K562 (cell line): ENCODE results near the gene NOSIP. TPM values are rescaled to one million over a fixed set of nuclear protein-coding genes. Genes with fewer than 3 reads are reported as not detected.

Source experiments
- CHD1 ChIP-seq: fragments of 200-600 bp; sonication (generic); IDR thresholded peaks from one replicate; pipeline ENCODE4 v1.6.1; 2012; ENCODE audit warnings: mild to moderate bottlenecking, moderate library complexity, low read length, inconsistent platforms
- ETV1 ChIP-seq: fragments of 450-650 bp; conservative IDR thresholded peaks from 2 replicates; pipeline ENCODE4 v1.6.1; 2016; ENCODE audit warnings: missing genetic modification characterization, control low read depth, low read depth, missing compliant biosample characterization
- JUND ChIP-seq, 2 experiments: IDR thresholded peaks; 2 replicates in 1 of 2; 3 replicates in 1 of 2; pipeline ENCODE4 v1.6.1; 2011; ENCODE audit warnings: borderline replicate concordance in 2 of 2, low read depth in 2 of 2, low read length in 2 of 2, improper control_type of control experiment in 1 of 2, missing biosample characterization in 1 of 2, missing genetic modification characterization in 1 of 2, missing genetic modification reagents in 1 of 2
- MCM3 ChIP-seq: fragments of 450-650 bp; IDR thresholded peaks from 2 replicates; pipeline ENCODE4 v1.6.1; 2016
- PHTF2 ChIP-seq: fragments of 250-450 bp; sonication (Bioruptor Pico); IDR thresholded peaks from 2 replicates; pipeline ENCODE4 v1.5.0; 2021; ENCODE audit warnings: mild to moderate bottlenecking
- SIX5 ChIP-seq, 2 experiments: IDR thresholded peaks; 2 replicates each; pipeline ENCODE4 v1.6.1; 2011; ENCODE audit warnings: low read length in 2 of 2, borderline replicate concordance in 1 of 2, low read depth in 1 of 2, mild to moderate bottlenecking in 1 of 2, moderate library complexity in 1 of 2; ENCODE audit not compliant: insufficient read depth in 1 of 2
- SRSF9 ChIP-seq: fragments of 200-400 bp; formaldehyde crosslinking; IDR thresholded peaks from 2 replicates; pipeline ENCODE4 v1.6.1; 2017; ENCODE audit warnings: low read depth, low read length, borderline replicate concordance
- TAF9B ChIP-seq: fragments of 450-650 bp; IDR thresholded peaks from 2 replicates; pipeline ENCODE4 v1.6.1; 2018; ENCODE audit warnings: mild to moderate bottlenecking; ENCODE audit not compliant: partially characterized antibody
- ZKSCAN8 ChIP-seq: fragments of 200-800 bp; sonication (Bioruptor generic); IDR thresholded peaks from 2 replicates; pipeline ENCODE4 v1.6.1; 2016; ENCODE audit warnings: missing genetic modification characterization, missing compliant biosample characterization
- ZNF766 ChIP-seq: fragments of 200-800 bp; sonication (Bioruptor generic); conservative IDR thresholded peaks from 2 replicates; pipeline ENCODE4 v1.6.1; 2016; ENCODE audit warnings: missing genetic modification characterization, missing compliant biosample characterization
- polyA plus RNA-seq, 8 experiments: library from polyadenylated mRNA; depleted of rRNA in 4 of 8; stranded (reverse) in 5 of 8; unstranded in 3 of 8; fragments of >200 nt; fragmentation: Nextera tagmentation in 2 of 8; fragmentation: Illumina TruSeq in 1 of 8; extraction: Ambion mirVana in 2 of 8; extraction: Trizol in 1 of 8; gene quantifications; 2 replicates each; pipeline versions ENCODE4 v1.2.1 to v1.2.3, GENCODE V29; 2011 to 2014; ENCODE audit warnings: inconsistent platforms in 1 of 8, missing spikeins in 1 of 8
- total RNA-seq, 7 experiments: library from RNA; depleted of rRNA in 6 of 7; stranded (reverse); fragments of >200 nt in 6 of 7; fragmentation: Illumina TruSeq in 2 of 7; extraction: Trizol in 2 of 7; gene quantifications; 2 replicates each; pipeline versions ENCODE4 v1.2.1 to v1.2.3, GENCODE V29; 2011 to 2021; ENCODE audit warnings: low replicate concordance in 1 of 7
- TF ChIP-seq, protein P1 (sequence below): fragments of 450-650 bp; IDR thresholded peaks from 2 replicates; pipeline ENCODE4 v1.6.1; 2016; ENCODE audit warnings: low read depth
- TF ChIP-seq, protein P2 (sequence below): fragments of 250-450 bp; sonication (Bioruptor Pico); IDR thresholded peaks from 2 replicates; pipeline ENCODE4 v1.4.0; 2020; ENCODE audit warnings: mild to moderate bottlenecking
- TF ChIP-seq, protein P3 (sequence below): fragments of 250-450 bp; sonication (Bioruptor Pico); IDR thresholded peaks from 2 replicates; pipeline ENCODE4 v1.8.0; 2021; ENCODE audit warnings: mild to moderate bottlenecking, moderate library complexity

NOSIP gene
- total and polyA plus RNA-seq, 9 of the 15 experiments (the other 6 are each of a cell fraction or from before 2014, with no cell fraction given), result 14.4 to 153 (median 79.9) TPM

DNA sequence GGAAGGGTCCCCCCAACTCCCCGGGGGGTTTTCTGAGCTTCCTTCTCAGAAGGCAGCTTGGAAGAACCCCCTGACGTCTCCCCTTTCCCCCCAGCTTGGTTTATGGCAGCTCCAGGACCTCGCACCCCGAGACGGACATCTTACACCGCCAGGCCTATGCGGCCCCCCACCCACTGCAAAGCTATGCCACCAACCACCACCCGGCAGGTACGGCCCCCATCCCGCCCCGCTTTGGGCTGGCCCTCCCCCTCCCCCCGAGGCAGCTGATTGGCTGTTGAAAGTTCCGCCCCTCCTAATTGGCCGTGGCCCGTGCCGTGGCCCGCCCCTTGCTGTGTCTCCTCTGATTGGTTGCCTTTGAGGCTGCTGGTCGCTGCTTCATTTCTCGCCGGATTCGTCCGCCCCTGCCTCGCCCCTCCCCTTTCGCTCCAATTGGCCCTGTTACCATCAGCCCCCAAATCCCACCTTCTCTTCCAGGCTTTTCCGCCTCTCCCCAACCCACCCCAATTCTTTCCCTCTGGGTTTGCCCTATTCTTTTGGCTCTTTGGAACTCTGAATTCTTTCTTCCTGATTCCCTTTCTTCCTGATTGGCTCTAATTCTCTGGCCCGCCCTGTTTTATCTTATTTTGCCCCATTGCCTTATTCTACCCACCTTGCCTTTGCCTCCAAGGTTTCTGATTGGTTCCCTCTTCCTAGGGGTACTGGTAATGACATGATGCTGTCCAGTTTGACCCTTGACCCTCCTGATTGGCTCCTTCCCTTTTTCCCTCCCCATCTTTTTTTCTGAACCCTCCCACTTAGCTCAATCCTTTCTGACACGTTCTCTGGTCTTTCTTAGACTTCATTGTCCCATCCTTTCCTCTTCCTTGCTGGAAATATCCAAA is 13.1 kb upstream of the NOSIP start (continued):
- TF ChIP-seq PHTF2 (CRISPR knock-in tag) (no peak), ZNF766 (CRISPR knock-in tag) (no peak), SIX5 (IDR thresholded peaks at IDR 0.05; ENCODE audit: borderline replicate concordance in 1 of 2, insufficient read depth in 1 of 2, low read depth in 1 of 2, low read length in 2 of 2) (no peak), ETV1 (tag) (no peak), CHD1 (no peak), JUND (IDR thresholded peaks at IDR 0.05; ENCODE audit: borderline replicate concordance, low read depth, low read length) (no peak), JUND (tag; IDR thresholded peaks at IDR 0.05; ENCODE audit: borderline replicate concordance, low read depth, low read length) (no peak), ZKSCAN8 (no peak), MCM3 (no peak), SRSF9 (no peak), TAF9B (no peak)
- TF ChIP-seq, protein P1, sequence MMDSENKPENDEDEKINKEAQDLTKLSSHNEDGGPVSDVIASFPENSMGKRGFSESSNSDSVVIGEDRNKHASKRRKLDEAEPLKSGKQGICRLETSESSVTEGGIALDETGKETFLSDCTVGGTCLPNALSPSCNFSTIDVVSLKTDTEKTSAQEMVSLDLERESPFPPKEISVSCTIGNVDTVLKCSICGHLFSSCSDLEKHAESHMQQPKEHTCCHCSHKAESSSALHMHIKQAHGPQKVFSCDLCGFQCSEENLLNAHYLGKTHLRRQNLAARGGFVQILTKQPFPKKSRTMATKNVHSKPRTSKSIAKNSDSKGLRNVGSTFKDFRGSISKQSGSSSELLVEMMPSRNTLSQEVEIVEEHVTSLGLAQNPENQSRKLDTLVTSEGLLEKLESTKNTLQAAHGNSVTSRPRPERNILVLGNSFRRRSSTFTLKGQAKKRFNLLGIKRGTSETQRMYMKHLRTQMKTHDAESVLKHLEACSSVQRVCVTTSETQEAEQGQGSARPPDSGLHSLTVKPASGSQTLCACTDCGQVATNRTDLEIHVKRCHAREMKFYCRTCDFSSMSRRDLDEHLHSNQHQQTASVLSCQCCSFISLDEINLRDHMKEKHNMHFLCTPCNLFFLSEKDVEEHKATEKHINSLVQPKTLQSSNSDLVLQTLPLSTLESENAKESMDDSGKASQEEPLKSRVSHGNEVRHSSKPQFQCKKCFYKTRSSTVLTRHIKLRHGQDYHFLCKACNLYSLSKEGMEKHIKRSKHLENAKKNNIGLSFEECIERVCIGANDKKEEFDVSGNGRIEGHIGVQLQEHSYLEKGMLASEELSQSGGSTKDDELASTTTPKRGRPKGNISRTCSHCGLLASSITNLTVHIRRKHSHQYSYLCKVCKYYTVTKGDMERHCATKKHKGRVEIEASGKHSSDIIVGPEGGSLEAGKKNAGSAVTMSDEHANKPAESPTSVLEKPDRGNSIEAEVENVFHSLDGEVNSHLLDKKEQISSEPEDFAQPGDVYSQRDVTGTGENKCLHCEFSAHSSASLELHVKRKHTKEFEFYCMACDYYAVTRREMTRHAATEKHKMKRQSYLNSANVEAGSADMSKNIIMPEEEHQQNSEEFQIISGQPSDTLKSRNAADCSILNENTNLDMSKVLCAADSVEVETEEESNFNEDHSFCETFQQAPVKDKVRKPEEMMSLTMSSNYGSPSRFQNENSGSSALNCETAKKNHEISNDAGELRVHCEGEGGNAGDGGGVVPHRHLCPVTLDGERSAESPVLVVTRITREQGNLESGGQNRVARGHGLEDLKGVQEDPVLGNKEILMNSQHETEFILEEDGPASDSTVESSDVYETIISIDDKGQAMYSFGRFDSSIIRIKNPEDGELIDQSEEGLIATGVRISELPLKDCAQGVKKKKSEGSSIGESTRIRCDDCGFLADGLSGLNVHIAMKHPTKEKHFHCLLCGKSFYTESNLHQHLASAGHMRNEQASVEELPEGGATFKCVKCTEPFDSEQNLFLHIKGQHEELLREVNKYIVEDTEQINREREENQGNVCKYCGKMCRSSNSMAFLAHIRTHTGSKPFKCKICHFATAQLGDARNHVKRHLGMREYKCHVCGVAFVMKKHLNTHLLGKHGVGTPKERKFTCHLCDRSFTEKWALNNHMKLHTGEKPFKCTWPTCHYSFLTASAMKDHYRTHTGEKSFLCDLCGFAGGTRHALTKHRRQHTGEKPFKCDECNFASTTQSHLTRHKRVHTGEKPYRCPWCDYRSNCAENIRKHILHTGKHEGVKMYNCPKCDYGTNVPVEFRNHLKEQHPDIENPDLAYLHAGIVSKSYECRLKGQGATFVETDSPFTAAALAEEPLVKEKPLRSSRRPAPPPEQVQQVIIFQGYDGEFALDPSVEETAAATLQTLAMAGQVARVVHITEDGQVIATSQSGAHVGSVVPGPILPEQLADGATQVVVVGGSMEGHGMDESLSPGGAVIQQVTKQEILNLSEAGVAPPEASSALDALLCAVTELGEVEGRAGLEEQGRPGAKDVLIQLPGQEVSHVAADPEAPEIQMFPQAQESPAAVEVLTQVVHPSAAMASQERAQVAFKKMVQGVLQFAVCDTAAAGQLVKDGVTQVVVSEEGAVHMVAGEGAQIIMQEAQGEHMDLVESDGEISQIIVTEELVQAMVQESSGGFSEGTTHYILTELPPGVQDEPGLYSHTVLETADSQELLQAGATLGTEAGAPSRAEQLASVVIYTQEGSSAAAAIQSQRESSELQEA, result no peak; the same call in 1 of the 2 replicates
- TF ChIP-seq, protein P2, sequence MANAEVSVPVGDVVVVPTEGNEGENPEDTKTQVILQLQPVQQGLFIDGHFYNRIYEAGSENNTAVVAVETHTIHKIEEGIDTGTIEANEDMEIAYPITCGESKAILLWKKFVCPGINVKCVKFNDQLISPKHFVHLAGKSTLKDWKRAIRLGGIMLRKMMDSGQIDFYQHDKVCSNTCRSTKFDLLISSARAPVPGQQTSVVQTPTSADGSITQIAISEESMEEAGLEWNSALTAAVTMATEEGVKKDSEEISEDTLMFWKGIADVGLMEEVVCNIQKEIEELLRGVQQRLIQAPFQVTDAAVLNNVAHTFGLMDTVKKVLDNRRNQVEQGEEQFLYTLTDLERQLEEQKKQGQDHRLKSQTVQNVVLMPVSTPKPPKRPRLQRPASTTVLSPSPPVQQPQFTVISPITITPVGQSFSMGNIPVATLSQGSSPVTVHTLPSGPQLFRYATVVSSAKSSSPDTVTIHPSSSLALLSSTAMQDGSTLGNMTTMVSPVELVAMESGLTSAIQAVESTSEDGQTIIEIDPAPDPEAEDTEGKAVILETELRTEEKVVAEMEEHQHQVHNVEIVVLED (CRISPR knock-in tag), result no peak
- TF ChIP-seq, protein P3, sequence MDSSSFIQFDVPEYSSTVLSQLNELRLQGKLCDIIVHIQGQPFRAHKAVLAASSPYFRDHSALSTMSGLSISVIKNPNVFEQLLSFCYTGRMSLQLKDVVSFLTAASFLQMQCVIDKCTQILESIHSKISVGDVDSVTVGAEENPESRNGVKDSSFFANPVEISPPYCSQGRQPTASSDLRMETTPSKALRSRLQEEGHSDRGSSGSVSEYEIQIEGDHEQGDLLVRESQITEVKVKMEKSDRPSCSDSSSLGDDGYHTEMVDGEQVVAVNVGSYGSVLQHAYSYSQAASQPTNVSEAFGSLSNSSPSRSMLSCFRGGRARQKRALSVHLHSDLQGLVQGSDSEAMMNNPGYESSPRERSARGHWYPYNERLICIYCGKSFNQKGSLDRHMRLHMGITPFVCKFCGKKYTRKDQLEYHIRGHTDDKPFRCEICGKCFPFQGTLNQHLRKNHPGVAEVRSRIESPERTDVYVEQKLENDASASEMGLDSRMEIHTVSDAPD (CRISPR knock-in tag), result no peak
